Activated CD8-positive, alpha-beta T cell treated with anti-CD3 and anti-CD28 coated beads for 36 hours (primary cell): ENCODE results near the gene GALNTL6. TPM values are rescaled to one million over a fixed set of nuclear protein-coding genes. Genes with fewer than 3 reads are reported as not detected.

Source experiments
- ATAC-seq: fragments of 200-7000 bp; cut with Tn5 transposase; one replicate; pipeline ENCODE4 v1.10.0; 2021; ENCODE audit warnings: mild to moderate bottlenecking, moderate library complexity
- CTCF ChIA-PET: fragments of 350-600 bp; sonication (Branson Sonifier 250); formaldehyde crosslinking; loops from one replicate; lab custom pipeline; 2021; ENCODE audit warnings: antibody characterized with exemption; lab: Charles Lee
- POLR2A ChIA-PET: fragments of 350-600 bp; sonication (Branson Sonifier 250); formaldehyde crosslinking; loops from one replicate; lab custom pipeline; 2021; ENCODE audit warnings: antibody characterized with exemption; lab: Charles Lee
- DNase-seq: peaks from one replicate; pipeline ENCODE4 v3.0.0-alpha.2; 2020
- H3K27ac Mint-ChIP-seq: one replicate; pipeline ENCODE4 v1.8.0; 2021; ENCODE audit warnings: mild to moderate bottlenecking, mixed read lengths
- H3K27me3 Mint-ChIP-seq: one replicate; pipeline ENCODE4 v1.8.0; 2021; ENCODE audit warnings: mixed read lengths
- H3K36me3 Mint-ChIP-seq: one replicate; pipeline ENCODE4 v1.8.0; 2021; ENCODE audit warnings: low read depth, mixed read lengths
- H3K4me1 Mint-ChIP-seq: one replicate; pipeline ENCODE4 v1.8.0; 2021; ENCODE audit warnings: low read depth, mixed read lengths
- H3K4me3 Mint-ChIP-seq: one replicate; pipeline ENCODE4 v1.8.0; 2021; ENCODE audit warnings: mild to moderate bottlenecking, moderate library complexity, mixed read lengths
- H3K9me3 Mint-ChIP-seq: one replicate; pipeline ENCODE4 v1.8.0; 2021; ENCODE audit warnings: mixed read lengths
- CTCF ChIP-seq: fragments of 200-600 bp; IDR thresholded peaks from one replicate; pipeline ENCODE4 v1.8.0; 2022; ENCODE audit warnings: antibody characterized with exemption, mild to moderate bottlenecking
- intact Hi-C: fragments of 100-400 bp; cut with micrococcal nuclease; formaldehyde crosslinking; loops from one replicate; pipeline ENCODE4 v1.10.0; 2022
- total RNA-seq, 2 experiments: library from RNA; stranded (reverse); gene quantifications; one replicate each; pipeline ENCODE4 v1.2.3, GENCODE V29; 2021

The GALNTL6 gene
- total RNA-seq, 2 experiments from 2014 or later, result not detected

GRCh38 chr4:172686021-172686420, 872.8 kb downstream of the GALNTL6 start:
- ChIA-PET POLR2A (interaction anchor here (0.6 kb wide), 1 partner anchor 159 kb away, joined by 5 read pairs; no protein-coding TSS in a partner anchor), CTCF (no interaction called here)
- H3K36me3 Mint-ChIP-seq, result no peaks in the 10 kb centered on the region
- DNase-seq, result no peak
- TF ChIP-seq CTCF, result no peak
- intact Hi-C loops, result no loop called here
- no peak for ATAC-seq
- no peak overlapping the region for H3K4me3 Mint-ChIP-seq
- H3K4me1 Mint-ChIP-seq, result no peaks in the 10 kb centered on the region
- no peaks in the 10 kb centered on the region for H3K27me3 Mint-ChIP-seq
- no peak overlapping the region for H3K27ac Mint-ChIP-seq
- H3K9me3 Mint-ChIP-seq, result peaks cover 5% of the 10 kb centered on the region

- ChIA-PET CTCF (no interaction called here), POLR2A (no interaction called here)
- ATAC-seq (no peak), DNase-seq (no peak)
- H3K27me3 Mint-ChIP-seq, result no peaks in the 10 kb centered on the region
- intact Hi-C loops, result no loop called here
- no peak overlapping the region for H3K27ac Mint-ChIP-seq
- H3K36me3 Mint-ChIP-seq, result no peaks in the 10 kb centered on the region
- peaks cover 13% of the 10 kb centered on the region for H3K9me3 Mint-ChIP-seq
- no peak for TF ChIP-seq CTCF
- H3K4me3 Mint-ChIP-seq, result no peak overlapping the region
- H3K4me1 Mint-ChIP-seq, result no peaks in the 10 kb centered on the region
Measured at GRCh38 chr4:172688534-172688933, 875.3 kb downstream of the GALNTL6 start.

GRCh38 chr4:172691552-172691951, 878.3 kb downstream of the GALNTL6 start:
- TF ChIP-seq CTCF, result no peak
- intact Hi-C loops, result no loop called here
- DNase-seq, result no peak
- Mint-ChIP-seq H3K27ac (no peak overlapping the region), H3K36me3 (no peaks in the 10 kb centered on the region), H3K4me1 (no peaks in the 10 kb centered on the region), H3K4me3 (no peak overlapping the region), H3K27me3 (no peaks in the 10 kb centered on the region), H3K9me3 (peaks cover 13% of the 10 kb centered on the region)
- CTCF ChIA-PET, result no interaction called here
- POLR2A ChIA-PET, result no interaction called here
- no peak for ATAC-seq

GRCh38 chr4:172692701-172693100, 879.5 kb downstream of the GALNTL6 start:
- DNase-seq, result no peak
- Mint-ChIP-seq H3K4me3 (no peak overlapping the region), H3K36me3 (no peaks in the 10 kb centered on the region), H3K27ac (no peak overlapping the region), H3K4me1 (no peaks in the 10 kb centered on the region), H3K27me3 (no peaks in the 10 kb centered on the region), H3K9me3 (peaks cover 13% of the 10 kb centered on the region)
- no peak for ATAC-seq
- no peak for TF ChIP-seq CTCF
- ChIA-PET CTCF (no interaction called here), POLR2A (no interaction called here)
- intact Hi-C loops, result no loop called here

DNA sequence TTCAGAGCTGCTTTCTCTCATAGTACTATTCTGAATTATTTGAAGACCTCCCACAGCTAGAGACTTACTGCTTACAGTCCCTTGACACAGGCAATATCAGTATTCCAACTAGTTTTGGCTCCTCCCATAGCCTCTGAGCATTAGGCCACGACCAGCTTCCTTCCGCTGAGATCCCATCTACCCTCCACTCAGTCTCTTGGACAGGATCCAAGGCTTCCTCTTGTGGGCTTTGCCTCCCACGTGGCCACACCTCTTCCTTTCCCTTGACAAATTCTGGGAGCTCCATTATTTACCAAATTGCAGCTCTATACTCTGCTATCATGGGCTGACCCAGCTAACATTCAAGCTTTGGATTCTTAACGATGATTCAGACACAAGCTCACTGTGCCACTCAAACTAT, 885.1 kb downstream of the GALNTL6 start:
- ATAC-seq, result no peak
- no peaks in the 10 kb centered on the region for H3K9me3 Mint-ChIP-seq
- H3K27ac Mint-ChIP-seq, result no peak overlapping the region
- no peak overlapping the region for H3K4me3 Mint-ChIP-seq
- intact Hi-C loops, result no loop called here
- no peak for DNase-seq
- H3K27me3 Mint-ChIP-seq, result no peaks in the 10 kb centered on the region
- POLR2A ChIA-PET, result no interaction called here
- H3K4me1 Mint-ChIP-seq, result no peaks in the 10 kb centered on the region
- no peaks in the 10 kb centered on the region for H3K36me3 Mint-ChIP-seq
- no peak for TF ChIP-seq CTCF
- CTCF ChIA-PET, result no interaction called here
